PFSK-1 (cell line): ENCODE data around the gene SIGLEC15.
A peak's percentile ranks its signal among the peaks of the same experiment; 100 is the strongest.

Source experiments
- FOXP2 ChIP-seq: optimal IDR thresholded peaks from 2 replicates; pipeline ENCODE3; 2011; ENCODE audit warnings: borderline replicate concordance, control low read depth, inconsistent platforms; ENCODE audit not compliant: insufficient read depth; ENCODE audit errors: extremely low read length, extremely low read depth
- POLR2AphosphoS5 ChIP-seq: IDR thresholded peaks from 2 replicates; pipeline ENCODE4 v1.6.1; 2012; ENCODE audit warnings: low read depth, mild to moderate bottlenecking, control low read depth, low read length, moderate library complexity
- SIN3A ChIP-seq: IDR thresholded peaks from 2 replicates; pipeline ENCODE4 v1.6.1; 2012; ENCODE audit warnings: mild to moderate bottlenecking, low read length, moderate library complexity, borderline replicate concordance; ENCODE audit not compliant: insufficient read depth
- TAF1 ChIP-seq: IDR thresholded peaks from 2 replicates; pipeline ENCODE4 v1.6.1; 2012; ENCODE audit warnings: low read length, control low read depth, borderline replicate concordance; ENCODE audit not compliant: insufficient read depth
- TF ChIP-seq, protein P1 (sequence below), 2 experiments: IDR thresholded peaks; 2 replicates each; pipeline versions ENCODE4 v1.6.1 to v1.8.0; 2011 to 2012; ENCODE audit warnings: low read depth in 2 of 2, low read length in 2 of 2, control low read depth in 1 of 2, inconsistent platforms in 1 of 2, mild to moderate bottlenecking in 1 of 2, moderate library complexity in 1 of 2; ENCODE audit not compliant: insufficient read depth in 1 of 2

Gene SIGLEC15

DNA sequence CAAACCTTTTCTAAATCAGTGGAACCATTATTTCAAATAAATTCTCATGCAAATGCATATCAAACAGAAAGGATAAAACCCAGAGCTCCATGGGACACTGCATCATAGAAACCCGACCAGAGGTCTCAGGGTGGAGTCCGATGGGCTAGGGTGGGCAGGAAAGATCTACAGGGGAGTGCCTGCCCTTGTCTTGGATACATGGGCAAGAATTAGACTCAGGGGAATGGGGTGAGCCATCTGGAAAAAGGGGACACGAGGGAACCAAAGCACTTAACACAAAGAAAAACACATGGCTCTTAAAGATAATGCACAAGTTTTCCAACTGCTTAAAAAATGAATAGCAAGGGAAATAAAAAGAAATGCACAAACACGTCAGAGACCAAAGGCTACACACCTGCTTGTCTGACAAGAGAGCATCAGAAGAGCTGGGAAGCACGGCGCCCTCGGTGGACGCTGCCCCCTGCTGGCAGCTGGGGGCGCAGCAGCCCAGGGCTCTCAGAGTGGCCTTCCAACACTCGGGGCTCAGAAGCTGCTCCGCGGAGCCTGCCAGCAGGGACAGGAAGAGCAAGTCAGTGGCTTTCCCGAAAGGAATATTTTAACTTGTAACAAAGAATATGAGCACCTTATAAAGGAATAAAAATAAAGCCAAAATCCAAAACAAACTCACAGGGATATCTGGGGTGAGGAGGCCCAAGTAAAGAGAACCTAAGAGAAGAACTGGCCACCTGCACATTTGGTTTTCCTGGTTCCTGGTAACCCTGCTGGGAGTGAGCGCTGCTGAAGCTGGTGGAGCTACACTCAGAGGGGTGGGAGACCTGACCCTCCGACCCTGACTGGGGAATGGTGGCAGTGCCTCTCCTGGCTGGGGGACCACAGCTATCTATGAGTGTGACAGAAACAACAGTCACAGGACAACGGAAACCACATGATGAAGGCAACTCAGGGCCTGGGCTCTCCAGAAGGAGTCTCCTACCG is 54.5 kb downstream of the SIGLEC15 start:
- no peak for TF ChIP-seq POLR2AphosphoS5
- TF ChIP-seq FOXP2 = peak; percentile 43

DNA sequence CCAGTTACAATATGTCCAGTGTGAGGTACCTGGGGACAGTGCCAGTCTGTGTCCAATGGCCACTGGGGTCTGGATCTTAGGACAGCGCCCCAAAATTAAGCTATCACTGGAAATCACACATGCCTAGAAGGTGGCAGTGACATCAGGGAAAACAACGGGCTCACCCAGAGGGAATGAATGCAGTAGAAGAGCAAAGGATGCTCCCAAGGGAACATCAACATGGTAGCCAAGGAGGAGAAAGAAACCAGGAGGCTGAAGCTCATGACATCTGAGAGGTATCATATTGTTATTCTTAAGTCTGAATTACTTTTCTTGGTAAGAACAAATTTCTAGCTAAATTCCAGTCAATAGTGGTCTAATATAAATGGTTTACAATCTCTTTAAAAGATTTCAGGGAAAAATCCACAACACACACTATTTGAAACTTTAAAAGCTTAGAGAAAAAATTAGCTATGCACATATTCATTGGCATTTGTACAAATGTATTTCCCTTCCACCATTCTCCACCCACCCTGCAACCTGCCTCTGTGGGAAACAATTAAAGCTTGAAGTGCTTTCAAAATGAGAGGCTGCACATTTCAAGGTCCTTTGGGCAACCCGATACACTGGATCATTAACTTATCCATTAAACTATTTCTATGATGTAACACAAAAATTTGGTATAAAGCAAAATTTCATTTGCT is 55.5 kb downstream of the SIGLEC15 start:
- TF ChIP-seq, protein P1, sequence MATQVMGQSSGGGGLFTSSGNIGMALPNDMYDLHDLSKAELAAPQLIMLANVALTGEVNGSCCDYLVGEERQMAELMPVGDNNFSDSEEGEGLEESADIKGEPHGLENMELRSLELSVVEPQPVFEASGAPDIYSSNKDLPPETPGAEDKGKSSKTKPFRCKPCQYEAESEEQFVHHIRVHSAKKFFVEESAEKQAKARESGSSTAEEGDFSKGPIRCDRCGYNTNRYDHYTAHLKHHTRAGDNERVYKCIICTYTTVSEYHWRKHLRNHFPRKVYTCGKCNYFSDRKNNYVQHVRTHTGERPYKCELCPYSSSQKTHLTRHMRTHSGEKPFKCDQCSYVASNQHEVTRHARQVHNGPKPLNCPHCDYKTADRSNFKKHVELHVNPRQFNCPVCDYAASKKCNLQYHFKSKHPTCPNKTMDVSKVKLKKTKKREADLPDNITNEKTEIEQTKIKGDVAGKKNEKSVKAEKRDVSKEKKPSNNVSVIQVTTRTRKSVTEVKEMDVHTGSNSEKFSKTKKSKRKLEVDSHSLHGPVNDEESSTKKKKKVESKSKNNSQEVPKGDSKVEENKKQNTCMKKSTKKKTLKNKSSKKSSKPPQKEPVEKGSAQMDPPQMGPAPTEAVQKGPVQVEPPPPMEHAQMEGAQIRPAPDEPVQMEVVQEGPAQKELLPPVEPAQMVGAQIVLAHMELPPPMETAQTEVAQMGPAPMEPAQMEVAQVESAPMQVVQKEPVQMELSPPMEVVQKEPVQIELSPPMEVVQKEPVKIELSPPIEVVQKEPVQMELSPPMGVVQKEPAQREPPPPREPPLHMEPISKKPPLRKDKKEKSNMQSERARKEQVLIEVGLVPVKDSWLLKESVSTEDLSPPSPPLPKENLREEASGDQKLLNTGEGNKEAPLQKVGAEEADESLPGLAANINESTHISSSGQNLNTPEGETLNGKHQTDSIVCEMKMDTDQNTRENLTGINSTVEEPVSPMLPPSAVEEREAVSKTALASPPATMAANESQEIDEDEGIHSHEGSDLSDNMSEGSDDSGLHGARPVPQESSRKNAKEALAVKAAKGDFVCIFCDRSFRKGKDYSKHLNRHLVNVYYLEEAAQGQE (IDR thresholded peaks at IDR 0.05; ENCODE audit: insufficient read depth in 1 of 2, low read depth in 2 of 2, low read length in 2 of 2) = no peak
- TF ChIP-seq POLR2AphosphoS5 (no peak), TAF1 (no peak), SIN3A (no peak), FOXP2 (no peak)

DNA sequence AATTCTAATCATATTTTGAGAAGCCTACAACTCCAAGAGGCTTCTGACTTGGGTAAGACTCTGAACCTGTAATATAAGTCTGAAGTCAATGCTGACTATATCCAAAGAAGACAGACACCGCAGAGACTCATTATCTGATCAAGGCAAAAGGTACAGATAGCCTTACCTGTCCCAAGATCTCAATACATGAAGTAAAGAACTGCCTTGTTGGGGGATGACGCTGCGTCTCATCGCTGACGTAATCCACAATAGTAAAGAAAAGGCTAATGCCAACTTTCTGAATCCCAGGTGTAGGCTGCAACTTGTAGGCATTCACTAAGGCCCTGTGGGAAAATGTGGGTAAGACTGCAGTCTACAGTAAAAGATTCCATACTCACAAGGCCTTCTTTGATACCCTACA is 62.1 kb downstream of the SIGLEC15 start:
- TF ChIP-seq, protein P1 (IDR thresholded peaks at IDR 0.05; ENCODE audit: insufficient read depth in 1 of 2, low read depth in 2 of 2, low read length in 2 of 2) = no peak

DNA sequence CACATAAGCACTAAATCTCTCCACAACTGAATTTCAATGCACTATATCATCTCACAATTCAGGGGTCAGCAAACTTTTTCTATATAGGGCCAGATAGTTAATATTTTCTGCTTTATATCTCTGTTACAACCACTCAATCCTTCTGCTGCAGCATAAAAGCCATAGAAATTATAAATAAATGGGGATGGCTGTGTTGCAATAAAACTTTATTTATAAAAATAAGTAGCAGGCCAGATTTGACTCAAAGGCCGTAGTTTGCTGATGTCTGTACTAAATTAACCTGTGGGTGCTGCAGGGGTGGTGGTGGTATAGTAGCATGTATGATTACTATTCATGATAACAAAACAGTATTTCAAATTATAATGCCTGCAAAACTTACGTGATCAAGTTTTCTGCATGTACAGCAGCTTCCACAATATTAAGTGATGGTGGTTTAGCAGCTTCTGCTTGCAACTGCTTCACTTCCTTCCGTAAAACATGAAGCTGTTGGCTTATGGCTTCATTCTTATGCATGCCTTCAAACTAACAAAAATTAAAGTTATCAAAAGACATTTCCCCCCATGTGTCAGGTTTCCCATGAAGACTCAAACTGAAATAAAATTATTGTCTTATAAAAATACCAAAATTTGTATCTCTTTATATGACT is 64.1 kb downstream of the SIGLEC15 start:
- TF ChIP-seq POLR2AphosphoS5 (no peak), TAF1 (no peak), FOXP2 (no peak), SIN3A (no peak)
- TF ChIP-seq, protein P1 (IDR thresholded peaks at IDR 0.05; ENCODE audit: insufficient read depth in 1 of 2, low read depth in 2 of 2, low read length in 2 of 2) = no peak

DNA sequence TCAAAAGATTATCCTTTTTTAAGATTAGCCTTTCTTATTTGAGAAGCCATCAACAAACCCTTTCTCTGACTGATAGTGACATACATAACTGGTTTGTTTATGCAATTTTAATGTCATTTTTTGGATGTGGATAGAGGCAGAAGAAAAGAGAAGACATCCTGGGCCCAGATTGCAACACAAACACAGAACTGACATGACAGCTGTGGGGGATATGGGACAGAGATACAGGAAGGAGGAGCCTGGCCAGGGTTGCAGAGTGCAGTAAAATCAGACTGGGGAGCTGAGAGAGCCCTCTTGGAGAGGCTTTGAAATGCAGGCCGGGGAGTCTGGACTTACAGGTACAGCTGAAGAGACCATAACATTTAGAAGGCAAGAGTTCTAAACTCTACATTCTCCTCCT is 65.1 kb downstream of the SIGLEC15 start:
- no peak for TF ChIP-seq FOXP2
- no peak for TF ChIP-seq SIN3A
- TF ChIP-seq, protein P1 (IDR thresholded peaks at IDR 0.05; ENCODE audit: insufficient read depth in 1 of 2, low read depth in 2 of 2, low read length in 2 of 2) = no peak
